NAMALWA (cell line): ENCODE data around the gene EPHB3.

Source experiments
- DNase-seq: peaks from one replicate; pipeline ENCODE4 v3.0.0-alpha.2; 2015; ENCODE audit warnings: low spot score

Gene EPHB3

DNA sequence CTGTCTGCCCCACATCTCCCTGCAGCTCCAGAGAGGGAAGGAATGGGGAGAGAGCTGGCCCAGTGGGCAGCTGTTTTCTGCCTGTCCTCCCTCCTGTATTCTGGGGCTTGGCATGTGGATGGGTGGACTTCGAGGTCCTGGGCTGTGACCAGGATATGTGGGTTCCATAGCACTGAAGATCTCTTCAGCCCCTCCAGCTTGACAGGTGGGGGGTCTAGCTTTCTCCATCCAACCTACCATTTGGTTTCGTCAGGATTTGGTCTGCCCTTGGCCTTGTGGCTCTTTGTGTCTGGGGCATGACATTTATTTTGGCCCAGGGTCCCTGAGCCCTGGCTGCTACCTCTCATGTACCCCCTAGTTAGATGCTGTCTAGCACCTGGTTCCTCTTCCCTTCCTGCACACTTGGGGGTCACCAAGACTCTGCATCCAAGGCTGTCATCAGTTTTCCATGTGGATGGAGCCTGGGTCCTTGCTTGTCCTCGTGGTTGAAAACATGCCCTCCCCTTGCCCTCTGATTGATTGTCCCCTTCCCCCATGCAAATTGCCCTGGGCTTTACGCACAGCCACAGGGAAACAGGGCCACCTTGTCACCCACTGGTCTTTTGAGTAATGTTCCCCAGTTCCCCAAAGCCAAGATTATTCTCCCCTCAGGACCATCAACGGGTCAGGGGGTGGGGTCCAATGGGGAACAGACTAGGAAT, 3.2 kb downstream of the EPHB3 start:
- DNase-seq, result no peak

DNA sequence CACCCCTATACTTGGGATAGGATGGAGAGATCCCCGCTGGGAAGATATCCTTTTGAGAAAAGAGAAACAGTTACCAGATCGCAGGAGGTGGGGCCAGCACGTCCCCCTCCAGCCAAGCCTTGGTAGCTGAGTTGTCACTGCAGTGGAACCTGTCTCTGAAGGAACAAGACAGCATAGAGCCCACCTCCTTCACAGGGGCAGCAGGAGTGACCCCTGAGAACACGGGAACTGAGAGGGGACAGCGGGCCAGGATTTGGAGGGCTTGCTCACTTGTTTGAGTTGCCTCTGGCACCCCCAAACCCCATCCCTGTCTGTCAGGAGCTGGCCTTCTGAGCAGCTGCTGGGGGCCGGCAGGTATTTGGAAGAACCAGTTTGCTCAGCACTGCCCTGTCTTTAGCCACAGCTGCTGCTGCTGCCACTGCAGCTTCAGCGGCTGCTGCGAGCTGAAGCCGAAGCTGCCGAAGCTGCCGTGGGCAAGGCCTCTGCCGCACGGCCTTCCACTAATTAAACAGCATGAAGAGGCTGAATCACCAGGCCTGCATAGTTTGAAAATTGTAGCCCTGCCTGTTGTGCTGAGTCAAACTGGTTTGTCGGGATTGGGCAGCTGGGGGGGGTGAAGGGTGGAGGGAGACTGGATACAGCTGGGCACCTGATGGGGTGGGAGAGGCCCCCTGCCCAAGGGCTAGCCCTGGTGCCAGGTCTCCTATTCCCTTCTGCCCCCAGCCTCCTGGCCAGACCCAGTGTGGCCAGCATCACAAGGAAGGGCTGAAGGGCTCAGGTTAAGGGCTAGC, 4.0 kb downstream of the EPHB3 start:
- DNase-seq, result no peak

GRCh38 chr3:184566441-184567414, 5.1 kb downstream of the EPHB3 start:
- DNase-seq, result no peak

GRCh38 chr3:184567946-184568559, 6.5 kb downstream of the EPHB3 start:
- DNase-seq, result no peak

DNA sequence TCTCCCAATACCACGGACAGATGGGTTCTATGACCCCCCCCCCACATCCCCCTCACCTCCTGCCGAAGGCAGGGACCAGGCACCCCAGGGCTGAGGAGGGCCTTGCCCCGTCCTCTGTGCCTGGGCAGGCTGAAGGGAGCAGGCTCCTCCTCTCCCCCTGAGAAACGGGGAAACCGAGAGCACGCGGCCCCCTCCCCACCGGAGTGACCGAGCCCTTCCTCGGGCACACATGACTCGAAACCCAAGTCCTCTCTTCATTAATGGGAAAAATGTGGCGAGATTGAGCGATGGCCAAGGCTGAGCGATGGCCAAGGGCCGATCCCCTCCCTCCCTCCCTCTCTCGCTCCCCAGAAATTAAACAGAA, 7.0 kb downstream of the EPHB3 start:
- DNase-seq, result no peak

DNA sequence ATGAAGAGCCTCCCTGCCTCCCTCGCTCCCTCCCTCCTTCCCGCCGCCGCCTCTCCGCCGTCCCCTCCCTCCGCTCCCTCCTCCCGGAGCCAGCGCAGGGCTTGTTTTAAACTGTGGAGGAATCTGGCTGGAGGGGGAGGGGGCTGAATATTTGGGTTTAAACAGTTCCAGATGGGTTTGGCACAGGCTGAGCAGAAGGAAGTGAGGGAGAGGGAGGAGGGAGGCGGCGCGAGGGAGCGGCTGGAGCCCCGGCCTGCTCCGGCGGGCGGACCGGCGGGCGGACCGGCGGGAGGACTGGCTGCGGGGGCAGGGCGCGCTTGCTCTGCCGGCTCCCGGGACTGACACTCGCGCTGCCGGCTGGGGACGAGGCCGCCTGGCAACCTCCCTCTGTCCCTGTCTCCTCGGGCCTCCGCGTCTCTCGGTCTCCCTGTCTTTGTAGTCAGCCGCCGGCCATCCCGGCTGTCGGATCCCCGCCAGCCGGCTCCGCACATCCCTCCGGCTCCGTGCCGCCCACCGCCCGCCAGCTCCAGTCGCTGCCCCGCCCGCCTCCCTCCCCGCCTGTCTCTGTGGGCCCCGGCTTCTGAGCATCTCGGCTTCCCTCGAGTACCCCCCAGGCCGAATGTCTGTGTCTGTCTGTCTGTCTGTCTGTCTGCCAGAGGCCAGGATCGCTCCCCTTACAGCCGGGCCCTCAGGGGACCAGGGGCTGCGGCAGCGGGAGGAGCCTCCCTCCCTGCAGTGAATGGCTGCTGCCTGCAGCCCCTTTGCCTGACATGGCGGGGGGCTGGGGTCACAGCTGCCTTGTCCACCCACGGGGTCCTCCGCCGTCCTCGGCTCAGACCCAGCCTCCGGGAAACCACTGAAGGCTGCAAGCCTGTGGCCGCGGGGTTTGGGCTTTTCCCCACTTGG, 7.6 kb downstream of the EPHB3 start:
- no peak for DNase-seq

DNA sequence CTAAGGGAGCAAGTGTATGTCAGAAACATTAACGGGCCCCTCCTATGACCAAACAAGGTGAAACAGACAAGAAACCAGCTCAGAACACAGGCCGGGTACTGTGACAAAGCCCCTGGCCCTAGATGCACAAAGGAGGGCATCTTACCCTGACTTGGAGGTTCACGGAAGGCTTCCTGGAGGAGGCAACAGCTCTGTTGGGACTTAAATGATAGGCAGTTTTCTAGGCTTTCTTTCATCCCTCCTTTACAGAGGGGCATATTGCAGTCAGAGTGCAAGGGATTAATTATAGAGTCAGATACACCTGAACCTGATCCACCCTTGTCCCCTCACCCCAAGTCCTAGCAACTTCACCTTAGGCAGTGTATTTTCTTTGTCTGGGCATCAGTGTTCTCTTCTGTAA, 8.4 kb downstream of the EPHB3 start:
- no peak for DNase-seq

- no peak for DNase-seq
These were observed 8.9 kb downstream of the EPHB3 start for GRCh38 chr3:184570489-184570888.

DNA sequence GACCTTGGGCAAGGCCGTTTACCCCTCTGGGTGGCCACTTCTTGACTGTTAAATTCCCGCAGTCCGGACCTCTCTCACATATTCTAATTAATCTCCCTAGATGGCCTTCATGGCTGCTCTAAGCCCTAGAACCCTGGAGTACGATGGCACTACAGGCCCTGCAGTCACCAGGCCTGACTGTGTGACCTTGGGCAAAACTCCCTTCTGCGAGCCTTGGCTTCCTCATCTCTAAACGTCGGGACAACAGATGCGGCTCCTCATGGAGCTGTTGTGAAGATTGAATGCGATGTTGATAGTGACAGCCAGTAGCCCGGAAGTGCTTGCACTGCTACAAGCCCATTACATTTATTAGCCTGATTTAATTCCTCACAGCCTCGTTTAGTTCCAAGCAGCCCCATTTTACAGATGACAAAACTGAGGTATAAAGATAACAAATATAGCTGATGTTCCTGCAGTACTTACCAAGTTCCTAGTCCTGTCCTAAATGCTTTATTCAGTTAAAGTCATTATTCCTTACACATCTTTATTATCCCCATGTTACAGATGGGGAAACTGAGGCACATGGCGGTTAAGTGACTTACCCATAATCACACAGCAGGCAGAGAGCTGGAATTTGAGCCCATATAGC, 10.3 kb downstream of the EPHB3 start:
- DNase-seq, result no peak

GRCh38 chr3:184572633-184573270, 11.2 kb downstream of the EPHB3 start:
- no peak for DNase-seq

GRCh38 chr3:184574515-184575417, 13.2 kb downstream of the EPHB3 start:
- no peak for DNase-seq

- no peak for DNase-seq
These were observed 14.1 kb downstream of the EPHB3 start for GRCh38 chr3:184575701-184576100.

DNA sequence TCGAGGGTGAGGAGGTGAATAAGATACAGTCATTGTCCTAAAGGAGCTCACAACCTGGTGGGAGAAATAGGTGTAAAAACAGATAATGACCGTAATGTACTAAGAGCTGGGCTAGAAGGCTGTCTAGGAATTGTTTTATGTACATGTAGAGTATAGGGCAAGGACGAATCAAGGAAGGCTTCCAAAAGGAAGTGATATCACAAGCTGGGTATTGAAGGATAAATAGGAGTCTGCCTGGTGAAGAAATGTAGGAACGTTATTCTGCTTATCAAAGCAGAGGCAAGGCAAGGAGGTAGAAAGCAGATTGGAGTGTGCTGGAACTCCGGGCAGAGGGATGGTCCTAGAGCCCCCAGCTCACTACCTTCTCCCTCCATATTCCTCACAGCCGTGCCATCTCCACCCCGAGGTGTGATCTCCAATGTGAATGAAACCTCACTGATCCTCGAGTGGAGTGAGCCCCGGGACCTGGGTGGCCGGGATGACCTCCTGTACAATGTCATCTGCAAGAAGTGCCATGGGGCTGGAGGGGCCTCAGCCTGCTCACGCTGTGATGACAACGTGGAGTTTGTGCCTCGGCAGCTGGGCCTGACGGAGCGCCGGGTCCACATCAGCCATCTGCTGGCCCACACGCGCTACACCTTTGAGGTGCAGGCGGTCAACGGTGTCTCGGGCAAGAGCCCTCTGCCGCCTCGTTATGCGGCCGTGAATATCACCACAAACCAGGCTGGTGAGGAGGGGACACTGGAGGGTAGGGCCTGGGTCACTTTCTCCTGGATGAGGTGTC, 15.1 kb downstream of the EPHB3 start:
- DNase-seq, result no peak

DNA sequence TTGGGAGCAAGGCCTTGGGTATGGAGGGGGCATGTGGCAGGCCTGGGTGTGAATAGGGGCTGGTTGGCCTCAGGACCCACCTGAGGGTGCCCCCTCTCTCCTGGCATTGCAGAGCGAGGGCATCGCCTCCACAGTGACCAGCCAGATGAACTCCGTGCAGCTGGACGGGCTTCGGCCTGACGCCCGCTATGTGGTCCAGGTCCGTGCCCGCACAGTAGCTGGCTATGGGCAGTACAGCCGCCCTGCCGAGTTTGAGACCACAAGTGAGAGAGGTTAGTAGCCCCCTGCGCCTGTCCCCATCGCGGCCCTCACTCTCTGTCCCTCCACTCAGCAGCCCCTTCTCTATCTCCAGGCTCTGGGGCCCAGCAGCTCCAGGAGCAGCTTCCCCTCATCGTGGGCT, 16.0 kb downstream of the EPHB3 start:
- no peak for DNase-seq

- no peak for DNase-seq
These were observed 16.6 kb downstream of the EPHB3 start for GRCh38 chr3:184578218-184578617.

- DNase-seq, result no peak
These were observed 17.2 kb downstream of the EPHB3 start for GRCh38 chr3:184578822-184579221.

GRCh38 chr3:184579513-184579912, 17.9 kb downstream of the EPHB3 start:
- DNase-seq, result no peak

DNA sequence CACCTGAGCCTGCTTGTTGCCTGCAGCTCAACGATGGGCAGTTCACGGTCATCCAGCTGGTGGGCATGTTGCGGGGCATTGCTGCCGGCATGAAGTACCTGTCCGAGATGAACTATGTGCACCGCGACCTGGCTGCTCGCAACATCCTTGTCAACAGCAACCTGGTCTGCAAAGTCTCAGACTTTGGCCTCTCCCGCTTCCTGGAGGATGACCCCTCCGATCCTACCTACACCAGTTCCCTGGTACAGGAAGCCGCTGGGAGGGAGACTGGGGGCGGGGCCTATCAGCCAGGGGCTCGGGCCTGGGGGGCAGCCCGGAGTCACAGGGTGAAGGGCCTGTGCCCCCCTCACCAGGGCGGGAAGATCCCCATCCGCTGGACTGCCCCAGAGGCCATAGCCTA, 18.8 kb downstream of the EPHB3 start:
- DNase-seq, result no peak
